ENCODE results near the gene SLC16A13. TPM values are rescaled to one million over a fixed set of nuclear protein-coding genes. Genes with fewer than 3 reads are reported as not detected.

Gene SLC16A13
- total and polyA plus RNA-seq, 2 of the 8 experiments (the other 6 are each of a cell fraction or from before 2014, with no cell fraction given): 5.4 to 5.8 TPM

DNA sequence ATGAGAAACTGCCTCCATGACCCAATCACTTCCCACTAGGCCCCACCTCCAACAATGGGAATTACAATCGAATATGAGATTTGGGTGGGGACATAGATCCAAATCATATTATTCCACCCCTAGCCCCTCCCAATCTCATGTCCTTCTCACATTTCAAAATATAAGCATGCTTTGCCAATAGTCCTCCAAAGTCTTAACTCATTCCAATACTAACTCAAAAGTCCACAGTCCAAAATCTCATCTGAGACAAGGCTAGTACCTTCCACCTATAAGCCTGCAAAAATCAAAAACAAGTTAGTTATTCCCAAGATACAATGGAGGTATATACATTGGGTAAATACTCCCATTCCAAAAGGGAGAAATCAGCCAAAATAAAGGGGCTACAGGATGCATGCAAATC, 31.4 kb downstream of the SLC16A13 start:
- H3K4me1 ChIP-seq (replicated peaks in 1 of 4; ENCODE audit: control insufficient read depth in 3 of 4, insufficient read depth in 4 of 4, low read length in 3 of 4): no peaks in the 10 kb centered on the region
- H3K36me3 ChIP-seq (ENCODE audit: control insufficient read depth in 2 of 4, insufficient read depth in 4 of 4, low read length in 3 of 4): no peaks in the 10 kb centered on the region
- H2BK20ac ChIP-seq (ENCODE audit: low read length): no peak overlapping the region
- ChIA-PET CTCF (ENCODE audit: partially characterized antibody) (interaction anchor here (1.4 to 1.6 kb wide), 2 partner anchors 15 to 70 kb away, joined by 4 to 6 read pairs; no protein-coding TSS in a partner anchor), POLR2A (ENCODE audit: partially characterized antibody) (no interaction called here)
- H4K8ac ChIP-seq (ENCODE audit: extremely low read depth, insufficient read depth, low read length): no peak overlapping the region
- H3K56ac ChIP-seq (replicated peaks; ENCODE audit: insufficient read length, low read depth, low read length): no peak overlapping the region
- no peak overlapping the region for H2BK5ac ChIP-seq (ENCODE audit: low read depth, low read length)
- no peaks in the 10 kb centered on the region for H3K27me3 ChIP-seq (replicated peaks in 1 of 4; ENCODE audit: control insufficient read depth in 3 of 4, extremely low read depth in 1 of 4, insufficient read depth in 3 of 4, low read length in 3 of 4)
- H3K23ac ChIP-seq (ENCODE audit: insufficient read length): no peak overlapping the region
- H3K79me2 ChIP-seq (ENCODE audit: control insufficient read depth in 1 of 2, insufficient read depth in 2 of 2, low read length in 2 of 2): no peaks in the 10 kb centered on the region
- no peak overlapping the region for H3K27ac ChIP-seq (ENCODE audit: low read depth, low read length)
- no peak overlapping the region for H3K9ac ChIP-seq (replicated peaks in 1 of 4; ENCODE audit: extremely low read depth in 1 of 4, low read depth in 3 of 4, low read length in 3 of 4)
- H3K14ac ChIP-seq (ENCODE audit: insufficient read length): no peak overlapping the region
- no peak overlapping the region for H2BK15ac ChIP-seq (ENCODE audit: low read length)
- no peak for DNase-seq (ENCODE audit: low read depth in 1 of 2, low spot score in 2 of 2)
- no peak overlapping the region for H2AFZ ChIP-seq (ENCODE audit: low read length)
- H3K4me2 ChIP-seq (ENCODE audit: insufficient read depth in 1 of 2, low read depth in 2 of 2, low read length in 2 of 2): no peak overlapping the region
- H3K4me3 ChIP-seq (ENCODE audit: extremely low read depth in 1 of 4, insufficient read depth in 2 of 4, low read depth in 3 of 4, low read length in 4 of 4): no peak overlapping the region
- H2AK5ac ChIP-seq (ENCODE audit: low read depth, low read length): no peak overlapping the region
- H2BK12ac ChIP-seq (ENCODE audit: low read depth, low read length): no peak overlapping the region
- no peak overlapping the region for H4K5ac ChIP-seq (ENCODE audit: insufficient read length, low read depth, low read length)
- TF ChIP-seq, protein P1, sequence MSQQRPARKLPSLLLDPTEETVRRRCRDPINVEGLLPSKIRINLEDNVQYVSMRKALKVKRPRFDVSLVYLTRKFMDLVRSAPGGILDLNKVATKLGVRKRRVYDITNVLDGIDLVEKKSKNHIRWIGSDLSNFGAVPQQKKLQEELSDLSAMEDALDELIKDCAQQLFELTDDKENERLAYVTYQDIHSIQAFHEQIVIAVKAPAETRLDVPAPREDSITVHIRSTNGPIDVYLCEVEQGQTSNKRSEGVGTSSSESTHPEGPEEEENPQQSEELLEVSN (IDR thresholded peaks at IDR 0.05): no peak
- TF ChIP-seq, protein P2, sequence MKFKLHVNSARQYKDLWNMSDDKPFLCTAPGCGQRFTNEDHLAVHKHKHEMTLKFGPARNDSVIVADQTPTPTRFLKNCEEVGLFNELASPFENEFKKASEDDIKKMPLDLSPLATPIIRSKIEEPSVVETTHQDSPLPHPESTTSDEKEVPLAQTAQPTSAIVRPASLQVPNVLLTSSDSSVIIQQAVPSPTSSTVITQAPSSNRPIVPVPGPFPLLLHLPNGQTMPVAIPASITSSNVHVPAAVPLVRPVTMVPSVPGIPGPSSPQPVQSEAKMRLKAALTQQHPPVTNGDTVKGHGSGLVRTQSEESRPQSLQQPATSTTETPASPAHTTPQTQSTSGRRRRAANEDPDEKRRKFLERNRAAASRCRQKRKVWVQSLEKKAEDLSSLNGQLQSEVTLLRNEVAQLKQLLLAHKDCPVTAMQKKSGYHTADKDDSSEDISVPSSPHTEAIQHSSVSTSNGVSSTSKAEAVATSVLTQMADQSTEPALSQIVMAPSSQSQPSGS (IDR thresholded peaks at IDR 0.05; ENCODE audit: low read length): no peak
- no peak for TF ChIP-seq CREB1 (IDR thresholded peaks at IDR 0.05)
- H3K23me2 ChIP-seq (ENCODE audit: low read depth, low read length): no peaks in the 10 kb centered on the region
- H3K4ac ChIP-seq (replicated peaks; ENCODE audit: insufficient read length, low read depth, low read length): no peak overlapping the region
- H3K18ac ChIP-seq (ENCODE audit: extremely low read depth, low read length): no peak overlapping the region
- no peak overlapping the region for H4K91ac ChIP-seq (replicated peaks; ENCODE audit: insufficient read length, low read length)
- H3K9me3 ChIP-seq (ENCODE audit: insufficient read depth in 2 of 2, low read depth in 1 of 2, low read length in 1 of 2): peaks cover 16 to 21% of the 10 kb centered on the region in 2 experiments
- no peaks in the 10 kb centered on the region for H3K79me1 ChIP-seq (ENCODE audit: low read depth, low read length)
- no peak overlapping the region for H2BK120ac ChIP-seq (replicated peaks; ENCODE audit: low read depth, low read length)
- no peak for FAIRE-seq
- H4K20me1 ChIP-seq (replicated peaks in 1 of 2; ENCODE audit: control insufficient read depth in 1 of 2, insufficient read depth in 2 of 2, low read length in 2 of 2): no peaks in the 10 kb centered on the region
- WGBS, 2 experiments (ENCODE audit: extremely low coverage in 1 of 2, insufficient coverage in 1 of 2, insufficient read length in 1 of 2, insufficient replicate concordance in 2 of 2, low coverage in 1 of 2, low lambda C conversion rate in 2 of 2, missing lambda C conversion rate in 1 of 2): 75% methylated on average over 1 of the region's 1 CpG; no CpG with 5 or more reads in 1 of the 2 experiments

All from H1 (cell line).